HCT116 (cell line): ENCODE data around the gene FHL2. TPM values are rescaled to one million over a fixed set of nuclear protein-coding genes. Genes with fewer than 3 reads are reported as not detected.

Experiments used
- ATAC-seq: fragments of 200-7000 bp; cut with Tn5 transposase; 2 replicates; pipeline ENCODE4 v1.9.1; 2020; ENCODE audit warnings: mild to moderate bottlenecking, moderate library complexity
- BruUV-seq: library from RNA; stranded (reverse); fragments of 400-500 nt; replicated peaks from 2 replicates; lab custom pipeline; 2021; lab: Mats Ljungman, UMichigan
- CTCF ChIA-PET: fragments of 300-600 bp; sonication (Branson Sonifier 250); formaldehyde crosslinking; loops from one replicate; lab custom pipeline; 2021; ENCODE audit warnings: antibody characterized with exemption; lab: Charles Lee
- POLR2A ChIA-PET: fragments of 300-600, 350-600 bp; sonication (Branson Sonifier 250); formaldehyde crosslinking; loops from one replicate; lab custom pipeline; 2021; ENCODE audit warnings: antibody characterized with exemption; lab: Charles Lee
- RAD21 ChIA-PET, 2 experiments: fragments of 300-600 bp; sonication (Branson Sonifier 250); formaldehyde crosslinking; loops; one replicate each; lab custom pipeline; 2023; ENCODE audit warnings: low total read pairs in 2 of 2; ENCODE audit not compliant: uncharacterized antibody in 2 of 2, unreplicated experiment in 2 of 2, low non-redundant PET in 1 of 2; lab: Charles Lee
- DNase-seq: peaks from one replicate; pipeline ENCODE4 v3.0.0-alpha.2; 2010; ENCODE audit warnings: low read depth, low spot score
- H2AFZ ChIP-seq: fragments of 200-600 bp; shearing (Covaris generic), sonication (generic); 2 replicates; pipeline ENCODE4 v1.6.1; 2017; ENCODE audit warnings: low read depth, mixed run types, mixed read lengths, antibody characterized with exemption, low read length; ENCODE audit not compliant: poor library complexity, severe bottlenecking
- H3K27ac ChIP-seq: 2 replicates; pipeline ENCODE4 v1.5.1; 2012; ENCODE audit warnings: low read depth, low read length
- H3K27me3 ChIP-seq: fragments of 200-600 bp; sonication (generic); 2 replicates; pipeline ENCODE4 v1.6.1; 2016; ENCODE audit warnings: mixed run types, low read length, mixed read lengths; ENCODE audit not compliant: insufficient read depth
- H3K36me3 ChIP-seq, 2 experiments: fragments of 200-500 bp in 1 of 2; fragments of 200-600 bp in 1 of 2; sonication (Bioruptor generic) in 1 of 2; sonication (generic) in 1 of 2; 2 replicates each; pipeline versions ENCODE4 v1.5.1 to v1.6.1; 2014 to 2016; ENCODE audit warnings: low read length in 2 of 2, inconsistent platforms in 1 of 2, mixed read lengths in 1 of 2, mixed run types in 1 of 2; ENCODE audit not compliant: insufficient read depth in 2 of 2, control insufficient read depth in 1 of 2
- H3K4me1 ChIP-seq, 2 experiments: fragments of 200-600 bp in 1 of 2; sonication (generic) in 1 of 2; 2 replicates each; pipeline versions ENCODE4 v1.5.1 to v1.6.1; 2012 to 2017; ENCODE audit warnings: low read length in 2 of 2, inconsistent platforms in 1 of 2, mild to moderate bottlenecking in 1 of 2, mixed read lengths in 1 of 2, mixed run types in 1 of 2, moderate library complexity in 1 of 2; ENCODE audit not compliant: insufficient read depth in 2 of 2, control insufficient read depth in 1 of 2
- H3K4me2 ChIP-seq: fragments of 200-600 bp; sonication (generic); 2 replicates; pipeline ENCODE4 v1.6.1; 2017; ENCODE audit warnings: mixed run types, low read length, mixed read lengths
- H3K4me3 ChIP-seq, 2 experiments: fragments of 200-600 bp in 1 of 2; sonication (generic) in 1 of 2; replicated peaks in 1 of 2; 2 replicates each; pipeline ENCODE4 v1.5.1; 2011 to 2016; ENCODE audit warnings: low read length in 2 of 2, control low read depth in 1 of 2, low read depth in 1 of 2, mild to moderate bottlenecking in 1 of 2, mixed read lengths in 1 of 2, mixed run types in 1 of 2
- H3K79me2 ChIP-seq: fragments of 200-600 bp; sonication (generic); 2 replicates; pipeline ENCODE4 v1.6.1; 2017; ENCODE audit warnings: mild to moderate bottlenecking, mixed run types, low read length, moderate library complexity, mixed read lengths; ENCODE audit not compliant: insufficient read depth
- H3K9ac ChIP-seq: fragments of 200-600 bp; sonication (generic); 2 replicates; pipeline ENCODE4 v1.6.1; 2016; ENCODE audit warnings: low read length, mixed read lengths
- H3K9me2 ChIP-seq: fragments of 200-600 bp; sonication (generic), shearing (Covaris generic); 2 replicates; pipeline ENCODE4 v1.6.1; 2017; ENCODE audit warnings: mixed run types, mild to moderate bottlenecking, moderate library complexity; ENCODE audit not compliant: insufficient read depth
- H3K9me3 ChIP-seq, 2 experiments: fragments of 200-500 bp in 1 of 2; fragments of 200-600 bp in 1 of 2; sonication (Bioruptor generic) in 1 of 2; sonication (generic) in 1 of 2; 2 replicates each; pipeline ENCODE4 v1.6.1; 2014 to 2017; ENCODE audit warnings: low read length in 2 of 2, mixed read lengths in 2 of 2, inconsistent platforms in 1 of 2, low read depth in 1 of 2, mild to moderate bottlenecking in 1 of 2, mixed run types in 1 of 2, moderate library complexity in 1 of 2; ENCODE audit not compliant: control insufficient read depth in 1 of 2, insufficient read depth in 1 of 2
- H4K20me1 ChIP-seq: fragments of 200-600 bp; sonication (generic), shearing (Covaris generic); 2 replicates; pipeline ENCODE4 v1.6.1; 2017; ENCODE audit warnings: mixed run types, mild to moderate bottlenecking, moderate library complexity; ENCODE audit not compliant: insufficient read depth
- ATF3 ChIP-seq: IDR thresholded peaks from 2 replicates; pipeline ENCODE4 v1.6.1; 2012
- CTCF ChIP-seq, 3 experiments: fragments of 200-600 bp in 1 of 3; sonication (generic) in 1 of 3; IDR thresholded peaks in 2 of 3; conservative IDR thresholded peaks in 1 of 3; 2 replicates each; pipeline ENCODE4 v1.5.1; 2012 to 2017; ENCODE audit warnings: low read depth in 2 of 3, low read length in 2 of 3, antibody characterized with exemption in 1 of 3, borderline replicate concordance in 1 of 3, control low read depth in 1 of 3, mild to moderate bottlenecking in 1 of 3, mixed read lengths in 1 of 3, mixed run types in 1 of 3, moderate library complexity in 1 of 3; ENCODE audit not compliant: insufficient read depth in 1 of 3
- ELF1 ChIP-seq: IDR thresholded peaks from 2 replicates; pipeline ENCODE4 v1.6.1; 2012; ENCODE audit warnings: low read depth, borderline replicate concordance
- FOSL1 ChIP-seq: IDR thresholded peaks from 2 replicates; pipeline ENCODE4 v1.6.1; 2012; ENCODE audit warnings: low read depth
- JUND ChIP-seq: IDR thresholded peaks from 2 replicates; pipeline ENCODE4 v1.6.1; 2012
- SRF ChIP-seq: IDR thresholded peaks from 2 replicates; pipeline ENCODE4 v1.6.1; 2012; ENCODE audit warnings: low read depth
- YY1 ChIP-seq: IDR thresholded peaks from 2 replicates; pipeline ENCODE4 v1.6.1; 2011; ENCODE audit warnings: low read length, low read depth, moderate library complexity, mild to moderate bottlenecking; ENCODE audit not compliant: insufficient replicate concordance; ENCODE audit errors: extremely low read depth
- ZBTB33 ChIP-seq: IDR thresholded peaks from 2 replicates; pipeline ENCODE4 v1.6.1; 2011; ENCODE audit warnings: mild to moderate bottlenecking, low read length, moderate library complexity; ENCODE audit not compliant: insufficient replicate concordance; ENCODE audit errors: extremely low read depth
- intact Hi-C: fragments of 100-400 bp; cut with micrococcal nuclease; formaldehyde crosslinking; loops from 2 replicates; pipeline ENCODE4 v1.10.0; 2022
- total RNA-seq: library from RNA; stranded (reverse); gene quantifications from one replicate; pipeline ENCODE4 v1.2.1, GENCODE V29; 2021; ENCODE audit not compliant: unreplicated experiment

FHL2 gene
- total RNA-seq, 1 experiment from 2014 or later = 86.6 TPM

- ATAC-seq = peak; percentile 58; the same call in 1 of the 2 replicates
- intact Hi-C loops = no loop called here
- Histone ChIP-seq H2AFZ (no peak overlapping the region), H3K4me1 (peaks cover 3 to 9% of the 10 kb centered on the region in 2 experiments; a peak in 3 of 4 replicates), H4K20me1 (no peaks in the 10 kb centered on the region), H3K9me3 (no peaks in the 10 kb centered on the region), H3K4me3 (no peak overlapping the region), H3K4me2 (peak overlapping the region; percentile 31; the same call in 1 of the 2 replicates)
- no peak for TF ChIP-seq SRF
- TF ChIP-seq FOSL1 = peak; percentile 45; the same call in 1 of the 2 replicates
- TF ChIP-seq JUND = peak; percentile 39
- TF ChIP-seq, all 23 proteins: peak for 2
- Histone ChIP-seq H3K27me3 (no peaks in the 10 kb centered on the region), H3K27ac (no peak overlapping the region), H3K9ac (no peak overlapping the region), H3K9me2 (no peaks in the 10 kb centered on the region), H3K79me2 (no peaks in the 10 kb centered on the region), H3K36me3 (no peaks in the 10 kb centered on the region)
- ChIA-PET CTCF (no interaction called here), RAD21 (no interaction called here), POLR2A (interaction anchor here (0.8 kb wide), 1 partner anchor 14 kb away, joined by 3 read pairs; no protein-coding TSS in a partner anchor)
- DNase-seq = no peak
- BruUV-seq = no TSS peak
These were observed 19.1 kb upstream of the FHL2 start for GRCh38 chr2:105417857-105418436.

GRCh38 chr2:105416156-105416555 is 17.3 kb upstream of the FHL2 start:
- CTCF ChIA-PET = interaction anchor here (2.4 kb wide), 1 partner anchor 12 kb away, joined by 10 read pairs; no protein-coding TSS in a partner anchor
- Histone ChIP-seq H3K4me3 (no peak overlapping the region), H3K4me2 (no peak overlapping the region), H3K9me3 (no peaks in the 10 kb centered on the region), H3K27me3 (no peaks in the 10 kb centered on the region), H3K36me3 (no peaks in the 10 kb centered on the region), H3K9ac (no peak overlapping the region), H2AFZ (no peak overlapping the region), H3K79me2 (no peaks in the 10 kb centered on the region), H4K20me1 (no peaks in the 10 kb centered on the region), H3K27ac (no peak overlapping the region), H3K9me2 (no peaks in the 10 kb centered on the region), H3K4me1 (peaks cover 3 to 23% of the 10 kb centered on the region in 2 experiments; a peak in 3 of 4 replicates)
- no peak for DNase-seq
- BruUV-seq = no TSS peak
- POLR2A ChIA-PET = interaction anchor here (1.8 kb wide), 1 partner anchor 12 kb away, joined by 8 read pairs; no protein-coding TSS in a partner anchor
- ATAC-seq = no peak
- RAD21 ChIA-PET = no interaction called here
- TF ChIP-seq ELF1 (no peak), ZBTB33 (no peak), CTCF (IDR thresholded peaks at IDR 0.05 in 2 of 3, conservative IDR thresholded peaks at IDR 0.05 in 1 of 3; ENCODE audit: borderline replicate concordance in 1 of 3, insufficient read depth in 1 of 3, low read depth in 2 of 3, low read length in 2 of 3) (no peak), ATF3 (no peak), YY1 (no peak), FOSL1 (no peak), JUND (no peak)
- intact Hi-C loops = no loop called here
